Neural progenitor cell (in vitro differentiated cells): Measurements from ENCODE around the gene CBX8.

ENCODE experiments used
- CTCF ChIP-seq: fragments of 200-600 bp; sonication (generic); IDR thresholded peaks from 2 replicates; pipeline ENCODE4 v1.5.1; 2017; ENCODE audit warnings: antibody characterized with exemption, mild to moderate bottlenecking
- EZH2 ChIP-seq: fragments of 200-600 bp; sonication (generic); IDR thresholded peaks from 2 replicates; pipeline ENCODE4 v1.6.1; 2017; ENCODE audit warnings: antibody characterized with exemption, mild to moderate bottlenecking, moderate library complexity
- EZH2phosphoT487 ChIP-seq: fragments of 200-600 bp; sonication (generic); IDR thresholded peaks from 2 replicates; pipeline ENCODE4 v1.6.1; 2017; ENCODE audit warnings: antibody characterized with exemption

- peak; percentile 83 for TF ChIP-seq CTCF
- peak; percentile 89 for TF ChIP-seq EZH2
- peak; percentile 83 for TF ChIP-seq EZH2phosphoT487
Measured at GRCh38 chr17:79789943-79790804, 6.7 kb downstream of the CBX8 start.
